GM12878 (cell line): ENCODE data around the gene UROC1. TPM values are rescaled to one million over a fixed set of nuclear protein-coding genes. Genes with fewer than 3 reads are reported as not detected.

Experiments
- ATAC-seq: fragments of 200-7000 bp; cut with Tn5 transposase; 3 replicates; pipeline ENCODE4 v1.9.1; 2020; ENCODE audit warnings: mild to moderate bottlenecking, moderate library complexity
- BruUV-seq: library from RNA; stranded (reverse); fragments of 400-500 nt; replicated peaks from 2 replicates; lab custom pipeline; 2021; lab: Mats Ljungman, UMichigan
- CTCF ChIA-PET: fragments of 300-600 bp; sonication (Branson Sonifier 250); formaldehyde crosslinking; extraction: SDS; loops from one replicate; lab custom pipeline; 2021; ENCODE audit warnings: inconsistent platforms; lab: Yijun Ruan, JAX
- POLR2A ChIA-PET: fragments of 350-600 bp; formaldehyde crosslinking; extraction: SDS; loops from one replicate; lab custom pipeline; 2021; ENCODE audit warnings: inconsistent platforms; lab: Charles Lee
- RAD21 ChIA-PET: fragments of 300-600 bp; sonication (Branson Sonifier 250); formaldehyde crosslinking; loops from one replicate; lab custom pipeline; 2023; ENCODE audit warnings: antibody characterized with exemption; ENCODE audit not compliant: unreplicated experiment; lab: Charles Lee
- SMC1A ChIA-PET: fragments of 300-600 bp; sonication (Branson Sonifier 250); formaldehyde crosslinking; loops from one replicate; lab custom pipeline; 2023; ENCODE audit not compliant: unreplicated experiment, uncharacterized antibody; lab: Charles Lee
- DNase-seq: peaks from one replicate; pipeline ENCODE4 v3.0.0-alpha.2; 2011; ENCODE audit warnings: low read depth, low spot score
- FAIRE-seq: peaks from 3 replicates; lab custom pipeline; 2011; peaks lifted over from hg19 to GRCh38; lab: Jason Lieb, UNC
- H2AFZ ChIP-seq: 2 replicates; pipeline ENCODE4 v1.6.0; 2011; ENCODE audit warnings: low read depth, low read length, control low read depth; ENCODE audit not compliant: control insufficient read depth
- H3K27ac ChIP-seq: 2 replicates; pipeline ENCODE4 v1.5.1; 2011; ENCODE audit warnings: control low read depth; ENCODE audit not compliant: control insufficient read depth, insufficient read depth
- H3K27me3 ChIP-seq, 2 experiments: replicated peaks in 1 of 2; 2 replicates each; pipeline versions ENCODE4 v1.6.0 to v1.6.1; 2011; ENCODE audit warnings: low read length in 1 of 2; ENCODE audit not compliant: control insufficient read depth in 2 of 2, insufficient read depth in 2 of 2
- H3K36me3 ChIP-seq, 2 experiments: 2 replicates each; pipeline ENCODE4 v1.5.1; 2011; ENCODE audit warnings: low read length in 1 of 2; ENCODE audit not compliant: control insufficient read depth in 2 of 2, insufficient read depth in 2 of 2
- H3K4me1 ChIP-seq: 2 replicates; pipeline ENCODE4 v1.6.1; 2011; ENCODE audit warnings: mild to moderate bottlenecking, low read length, moderate library complexity, mixed read lengths; ENCODE audit not compliant: control insufficient read depth, insufficient read depth
- H3K4me2 ChIP-seq: 2 replicates; pipeline ENCODE4 v1.6.0; 2011; ENCODE audit warnings: control low read depth; ENCODE audit not compliant: control insufficient read depth, insufficient read depth
- H3K4me3 ChIP-seq: fragments of 200-600 bp; sonication (generic); 2 replicates; pipeline ENCODE4 v1.5.1; 2016
- H3K79me2 ChIP-seq: 2 replicates; pipeline ENCODE4 v1.6.0; 2011; ENCODE audit warnings: low read length; ENCODE audit not compliant: control insufficient read depth, insufficient read depth
- H3K9ac ChIP-seq: 2 replicates; pipeline ENCODE4 v1.8.0; 2011; ENCODE audit warnings: low read length, control low read depth, mixed read lengths; ENCODE audit not compliant: control insufficient read depth, insufficient read depth
- H3K9me3 ChIP-seq: replicated peaks from 3 replicates; pipeline ENCODE4 v1.5.1; 2011; ENCODE audit warnings: mild to moderate bottlenecking, low read length; ENCODE audit not compliant: control insufficient read depth, insufficient read depth
- H4K20me1 ChIP-seq: 2 replicates; pipeline ENCODE4 v1.6.0; 2011; ENCODE audit not compliant: control insufficient read depth, insufficient read depth
- CBX5 ChIP-seq: sonication (generic); IDR thresholded peaks from 2 replicates; pipeline ENCODE4 v1.6.1; 2016; ENCODE audit warnings: low read depth, moderate library complexity, mild to moderate bottlenecking, inconsistent platforms
- ETV6 ChIP-seq, 2 experiments: fragments of 450-650 bp in 1 of 2; IDR thresholded peaks in 1 of 2; conservative IDR thresholded peaks in 1 of 2; 2 replicates each; pipeline ENCODE4 v1.6.1; 2014; ENCODE audit warnings: antibody characterized with exemption in 1 of 2, borderline replicate concordance in 1 of 2, low read depth in 1 of 2, mild to moderate bottlenecking in 1 of 2, moderate library complexity in 1 of 2
- POLR2A ChIP-seq: IDR thresholded peaks from 2 replicates; pipeline ENCODE4 v1.6.1; 2011; ENCODE audit warnings: low read depth, mild to moderate bottlenecking, low read length
- SMC3 ChIP-seq: IDR thresholded peaks from 2 replicates; pipeline ENCODE4 v1.6.1; 2011; ENCODE audit warnings: low read length, improper control_type of control experiment, borderline replicate concordance
- ZNF217 ChIP-seq: fragments of 450-650 bp; IDR thresholded peaks from 2 replicates; pipeline ENCODE4 v1.6.1; 2017; ENCODE audit warnings: antibody characterized with exemption, mild to moderate bottlenecking
- WGBS: methylation state at CpG from one replicate; pipeline ENCODE4 v1.1.6; 2016; ENCODE audit warnings: low lambda C conversion rate; ENCODE audit not compliant: insufficient replicate concordance, insufficient coverage; ENCODE audit errors: missing lambda C conversion rate; 5-methylcytosine and 5-hydroxymethylcytosine counted together
- in situ Hi-C: fragments of 300-500 bp; cut with MboI; formaldehyde crosslinking; loops from 9 replicates; pipeline ENCODE4 v1.14.3; 2018; ENCODE audit warnings: mixed read lengths
- intact Hi-C: fragments of 100-400 bp; cut with micrococcal nuclease; formaldehyde crosslinking; loops from one replicate; pipeline ENCODE4 v1.14.2; 2022; ENCODE audit not compliant: unreplicated experiment
- polyA plus RNA-seq, 11 experiments: library from polyadenylated mRNA; depleted of rRNA in 4 of 11; unstranded in 6 of 11; stranded (reverse) in 5 of 11; fragments of >200 nt; fragmentation: Nextera tagmentation in 4 of 11; fragmentation: Illumina TruSeq in 1 of 11; extraction: Ambion mirVana in 4 of 11; extraction: Trizol in 1 of 11; gene quantifications; 1 replicate in 1 of 11; 2 replicates in 10 of 11; pipeline versions ENCODE4 v1.2.1 to v1.2.3, GENCODE V29; 2011 to 2016; ENCODE audit warnings: inconsistent platforms in 2 of 11, missing spikeins in 2 of 11, low read depth in 1 of 11
- total RNA-seq, 4 experiments: library from RNA; depleted of rRNA in 3 of 4; stranded (reverse); fragments of >200 nt in 3 of 4; fragmentation: Illumina TruSeq in 1 of 4; extraction: Trizol in 1 of 4; gene quantifications; 2 replicates each; pipeline versions ENCODE4 v1.2.1 to v1.2.3, GENCODE V29; 2013 to 2021
- TF ChIP-seq, protein P1 (sequence below): IDR thresholded peaks from 2 replicates; pipeline ENCODE4 v1.6.1; 2011; ENCODE audit warnings: low read depth, mild to moderate bottlenecking, low read length, moderate library complexity, borderline replicate concordance; ENCODE audit errors: extremely low read depth

UROC1 gene
- total and polyA plus RNA-seq, 10 of the 15 experiments (the other 5 are each of a cell fraction or from before 2014, with no cell fraction given): 0.04 TPM; not detected in 9

DNA sequence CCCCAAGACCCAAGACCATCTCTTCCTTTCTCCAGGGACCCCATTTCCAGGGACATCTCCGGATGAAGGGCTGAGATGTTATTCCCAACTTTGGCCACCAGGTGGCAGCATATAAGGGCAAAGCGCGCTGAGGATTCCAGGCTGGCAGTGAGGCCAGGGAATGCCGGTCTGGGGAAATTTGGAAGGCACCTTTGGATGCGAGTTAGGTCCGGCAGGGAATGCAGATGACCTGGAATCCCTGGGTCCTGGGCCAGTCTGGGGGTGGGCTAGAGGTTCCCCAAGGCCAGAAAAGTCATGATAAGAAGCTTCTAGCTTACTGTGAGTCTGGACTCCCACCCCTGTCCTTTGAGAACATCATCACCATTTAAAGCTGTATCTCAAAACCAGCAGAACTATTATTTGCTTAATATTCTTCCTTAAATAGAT lies 4.8 kb upstream of the UROC1 start (continued):
- TF ChIP-seq SMC3: peak; percentile 67

DNA sequence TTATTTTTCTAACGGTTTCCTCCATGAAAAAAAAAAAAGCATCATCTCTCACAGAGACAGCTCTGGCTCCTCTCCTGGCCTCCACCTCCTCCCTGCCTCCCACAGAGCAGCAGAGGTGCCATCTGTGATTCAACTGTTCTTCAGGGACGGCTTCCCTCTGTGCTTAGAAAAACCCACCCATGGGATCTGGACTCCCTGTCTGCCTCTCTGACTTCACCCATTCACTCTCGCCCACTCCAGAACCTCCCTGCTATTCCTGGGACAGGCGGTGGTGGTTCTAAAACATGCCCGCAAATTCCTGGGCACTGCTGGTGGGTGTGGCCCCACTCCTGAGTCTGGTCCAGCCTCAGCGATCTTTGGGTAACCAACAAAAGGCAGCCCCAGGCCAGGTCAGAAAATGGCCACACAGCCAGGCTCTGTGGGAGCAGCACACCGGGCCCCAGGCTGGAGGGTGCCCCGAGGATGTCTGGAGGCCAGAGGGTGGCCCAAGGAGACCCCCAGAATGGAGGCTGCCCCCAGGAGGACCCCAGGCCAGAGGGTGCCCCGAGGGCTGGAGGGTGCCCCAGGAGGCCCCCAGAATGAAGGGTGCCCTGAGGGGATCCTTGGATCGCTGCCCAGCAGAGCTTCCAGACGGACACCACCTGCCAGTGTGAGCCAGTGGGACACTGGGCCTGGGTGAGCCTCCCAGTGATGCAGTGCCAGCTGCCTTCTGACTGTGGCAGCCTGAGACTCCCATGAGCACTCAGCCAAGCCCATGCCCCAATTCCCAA lies 3.7 kb upstream of the UROC1 start:
- ChIA-PET RAD21 (no interaction called here), SMC1A (interaction anchor here (1.6 kb wide), 1 partner anchor 1028 kb away, joined by 4 read pairs; no protein-coding TSS in a partner anchor), CTCF (interaction anchor here (0.7 to 2.4 kb wide), 2 partner anchors 17 to 1026 kb away, joined by 4 to 19 read pairs; no protein-coding TSS in a partner anchor), POLR2A (no interaction called here)
- Histone ChIP-seq H2AFZ (no peak overlapping the region), H3K27ac (no peak overlapping the region), H4K20me1 (no peaks in the 10 kb centered on the region), H3K36me3 (no peaks in the 10 kb centered on the region), H3K9me3 (no peaks in the 10 kb centered on the region), H3K9ac (no peak overlapping the region), H3K4me2 (no peak overlapping the region), H3K4me3 (no peak overlapping the region), H3K4me1 (no peaks in the 10 kb centered on the region), H3K79me2 (no peaks in the 10 kb centered on the region), H3K27me3 (no peaks in the 10 kb centered on the region; a peak in 1 of 4 replicates)
- ATAC-seq (no peak), FAIRE-seq (no peak), DNase-seq (no peak)
- intact Hi-C loops: no loop called here
- WGBS: 30% methylated on average over 11 of the region's 11 CpGs
- TF ChIP-seq CBX5 (no peak), ETV6 (conservative IDR thresholded peaks at IDR 0.05 in 1 of 2, IDR thresholded peaks at IDR 0.05 in 1 of 2; ENCODE audit: borderline replicate concordance in 1 of 2, low read depth in 1 of 2) (no peak), POLR2A (no peak), ZNF217 (no peak)
- TF ChIP-seq, protein P1, sequence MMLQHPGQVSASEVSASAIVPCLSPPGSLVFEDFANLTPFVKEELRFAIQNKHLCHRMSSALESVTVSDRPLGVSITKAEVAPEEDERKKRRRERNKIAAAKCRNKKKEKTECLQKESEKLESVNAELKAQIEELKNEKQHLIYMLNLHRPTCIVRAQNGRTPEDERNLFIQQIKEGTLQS: no peak
- no TSS peak for BruUV-seq
- in situ Hi-C loops: no loop called here
